ENCODE data around the gene MAP2K6.

MAP2K6 gene

DNA sequence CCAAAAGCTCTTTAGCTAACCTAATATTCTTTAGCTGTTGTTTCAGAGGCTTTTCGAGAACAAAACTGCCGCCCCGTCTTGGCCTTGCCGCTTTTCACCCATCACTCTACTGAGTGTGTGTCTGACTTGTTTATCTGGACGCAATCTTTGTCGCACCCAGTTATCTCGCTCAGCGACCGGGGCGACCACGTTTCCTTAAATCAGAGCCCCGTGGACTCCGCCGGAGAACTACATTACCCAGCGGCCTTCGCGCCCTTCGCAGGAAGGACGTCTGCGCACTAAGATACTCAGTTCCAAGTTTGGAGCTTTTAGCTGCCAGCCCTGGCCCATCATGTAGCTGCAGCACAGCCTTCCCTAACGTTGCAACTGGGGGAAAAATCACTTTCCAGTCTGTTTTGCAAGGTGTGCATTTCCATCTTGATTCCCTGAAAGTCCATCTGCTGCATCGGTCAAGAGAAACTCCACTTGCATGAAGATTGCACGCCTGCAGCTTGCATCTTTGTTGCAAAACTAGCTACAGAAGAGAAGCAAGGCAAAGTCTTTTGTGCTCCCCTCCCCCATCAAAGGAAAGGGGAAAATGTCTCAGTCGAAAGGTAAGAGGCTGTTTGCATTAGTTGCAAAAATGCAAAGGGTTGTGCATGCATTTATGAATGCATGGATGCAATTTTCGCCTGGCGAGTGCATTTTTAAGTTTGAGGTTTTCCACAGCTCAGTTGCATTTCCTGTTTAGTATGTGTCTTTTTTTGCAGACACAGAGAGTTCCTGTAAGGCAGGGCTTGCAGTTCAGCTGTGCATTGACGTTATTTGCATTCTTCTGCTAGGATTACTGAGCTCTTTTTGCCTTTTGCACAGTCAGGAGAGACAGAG is at the start of gene MAP2K6:
Gene MAP2K6, plus strand, starts transcription at position 290 of the 867 bp plus-strand sequence. Its CDS starts 288 bp downstream, at position 578.
- FAIRE-seq: peak; percentile 89
- DNase-seq (ENCODE audit: insufficient read length, low spot score): peak; percentile 87

DNA sequence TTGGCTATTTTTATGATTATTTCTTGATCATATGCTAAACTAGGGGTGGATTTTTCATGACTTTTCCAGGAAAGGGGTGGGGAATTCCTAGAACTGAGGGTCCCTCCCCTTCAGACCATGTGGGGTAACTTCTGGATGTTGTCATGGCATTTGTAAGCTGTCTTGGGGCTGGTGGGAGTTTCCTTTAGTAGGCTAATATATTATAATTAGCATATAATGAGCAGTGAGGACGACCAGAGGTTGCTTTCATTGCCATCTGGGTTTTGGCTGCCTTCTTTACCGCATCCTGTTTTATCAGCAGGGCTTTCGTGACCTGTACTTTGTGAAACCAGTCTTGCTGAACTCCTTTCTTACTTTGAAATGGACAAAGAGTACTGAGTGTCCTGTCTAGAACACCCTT is 47.2 kb upstream of the MAP2K6 start:
- FAIRE-seq (no peak), DNase-seq (ENCODE audit: insufficient read length, low spot score) (no peak)

DNA sequence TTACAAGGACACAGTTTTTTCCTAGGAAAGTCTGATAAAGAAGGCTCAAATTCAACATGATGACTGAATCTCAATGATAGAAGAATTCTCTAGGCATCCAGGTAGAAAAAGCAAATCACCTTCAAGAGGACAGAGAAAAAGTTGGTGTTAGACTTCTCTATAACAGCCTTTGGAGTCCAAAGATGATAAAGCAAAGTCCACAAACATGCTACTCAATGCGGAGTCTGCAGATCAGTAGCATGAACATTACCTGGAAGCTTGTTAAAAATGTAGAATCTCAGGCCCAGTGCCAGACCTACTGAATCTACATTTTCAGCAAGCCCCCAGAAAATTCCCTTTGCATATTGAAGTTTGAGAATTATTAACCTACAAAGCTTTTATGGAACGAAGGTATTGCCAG is 41.4 kb upstream of the MAP2K6 start:
- FAIRE-seq: no peak
- DNase-seq (ENCODE audit: insufficient read length, low spot score): no peak

DNA sequence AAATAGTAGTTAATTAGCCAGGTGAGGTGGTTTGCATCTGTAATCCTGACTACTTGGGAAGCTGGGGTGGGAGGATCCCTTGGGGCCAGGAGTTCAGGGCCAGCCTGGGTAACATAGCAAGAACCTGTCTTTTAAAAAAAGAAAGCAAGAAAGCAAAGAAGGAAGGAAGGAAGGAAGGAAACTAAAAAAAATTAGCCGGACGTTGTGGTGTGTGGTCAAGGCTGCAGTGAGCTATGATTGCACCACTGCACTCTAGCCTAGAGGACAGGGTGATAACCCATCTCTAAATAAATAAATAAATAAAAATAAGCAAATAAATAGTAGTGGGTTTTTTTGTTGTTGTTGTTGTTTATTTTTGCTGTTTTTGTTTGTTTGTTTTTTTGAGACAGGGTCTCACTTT is 39.3 kb upstream of the MAP2K6 start:
- FAIRE-seq: no peak

DNA sequence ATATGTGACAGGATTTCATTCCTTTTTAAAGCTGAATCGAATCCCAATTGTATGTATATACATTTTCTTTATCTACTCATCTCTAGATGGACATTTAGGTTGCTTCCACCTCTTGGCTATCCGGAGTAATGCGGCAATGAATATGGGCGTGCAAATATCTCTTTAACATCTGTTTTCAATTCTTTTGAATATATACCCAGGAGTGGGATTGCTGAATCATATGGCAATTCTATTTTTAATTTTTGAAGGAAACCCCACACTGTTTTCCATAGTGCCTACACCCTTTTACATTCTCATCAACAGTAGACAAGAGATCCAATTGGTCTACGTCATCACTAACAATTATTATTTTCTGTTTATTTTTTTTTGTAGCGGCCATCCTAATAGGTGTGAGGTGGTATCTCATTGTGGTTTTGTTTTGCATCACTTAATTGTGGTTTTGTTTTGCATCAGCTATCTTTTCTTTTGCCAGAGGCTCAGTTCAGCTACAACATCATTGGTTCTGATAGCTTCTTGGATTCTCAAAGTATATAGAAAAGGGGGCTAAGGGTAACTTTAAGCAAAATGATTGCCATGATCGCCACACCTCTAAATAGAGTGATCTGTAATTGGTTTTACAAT is 25.6 kb upstream of the MAP2K6 start:
- DNase-seq (ENCODE audit: insufficient read length, low spot score) (no peak), FAIRE-seq (no peak)

More for the DNA sequence above, 39.3 kb upstream of the MAP2K6 start:
- no peak for DNase-seq (ENCODE audit: insufficient read length, low spot score)

DNA sequence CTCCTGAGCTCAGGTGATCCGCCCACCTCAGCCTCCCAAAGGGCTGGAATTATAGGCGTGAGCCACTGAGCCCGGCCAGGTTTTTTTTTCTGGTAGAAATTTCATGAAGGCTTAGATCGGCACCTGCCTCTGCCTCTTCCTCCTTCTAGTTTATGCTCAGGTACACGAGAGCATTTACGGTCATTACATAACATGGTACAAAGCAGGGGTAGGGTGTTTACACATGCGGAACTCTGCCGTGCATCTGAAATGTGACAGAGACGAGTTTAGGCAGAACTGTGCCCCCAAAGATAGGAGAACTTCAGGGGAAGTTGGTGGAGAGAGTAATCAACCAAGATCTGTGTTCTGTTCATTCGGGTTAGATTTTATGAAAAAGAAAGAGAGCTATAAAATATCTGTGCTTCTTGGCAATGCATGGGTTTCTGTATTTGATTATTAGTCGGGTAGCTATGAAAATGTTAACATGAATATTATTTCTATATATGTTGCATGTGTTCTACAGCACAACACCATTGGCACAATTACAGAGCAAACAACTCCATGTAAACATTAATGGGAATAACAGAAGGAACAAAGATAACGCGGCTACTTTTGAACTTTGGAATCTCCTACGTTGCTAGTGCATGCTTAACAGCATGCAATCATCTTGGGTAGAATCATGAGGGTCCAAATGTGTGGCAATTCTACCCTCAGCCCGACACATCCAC is 23.5 kb upstream of the MAP2K6 start:
- DNase-seq (ENCODE audit: insufficient read length, low spot score) (no peak), FAIRE-seq (no peak)

DNA sequence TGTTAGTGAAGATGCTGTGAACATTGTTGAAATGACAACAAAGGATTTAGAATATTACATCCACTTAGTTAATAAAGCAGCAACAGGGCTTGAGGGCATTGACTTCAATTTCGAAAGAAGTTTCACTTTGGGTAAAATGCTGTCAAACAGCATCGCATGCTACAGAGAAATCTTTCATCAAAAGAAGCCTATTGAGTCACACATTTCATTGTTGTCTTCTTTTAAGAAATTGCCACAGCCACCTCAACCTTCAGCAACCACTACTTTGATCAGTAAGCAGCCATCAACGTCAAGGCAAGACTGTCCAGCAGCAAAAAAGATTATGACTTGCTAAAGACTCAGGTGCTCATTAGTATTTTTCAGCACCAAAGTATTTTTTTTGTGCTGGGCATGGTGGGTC is 13.2 kb upstream of the MAP2K6 start:
- FAIRE-seq: no peak

DNA sequence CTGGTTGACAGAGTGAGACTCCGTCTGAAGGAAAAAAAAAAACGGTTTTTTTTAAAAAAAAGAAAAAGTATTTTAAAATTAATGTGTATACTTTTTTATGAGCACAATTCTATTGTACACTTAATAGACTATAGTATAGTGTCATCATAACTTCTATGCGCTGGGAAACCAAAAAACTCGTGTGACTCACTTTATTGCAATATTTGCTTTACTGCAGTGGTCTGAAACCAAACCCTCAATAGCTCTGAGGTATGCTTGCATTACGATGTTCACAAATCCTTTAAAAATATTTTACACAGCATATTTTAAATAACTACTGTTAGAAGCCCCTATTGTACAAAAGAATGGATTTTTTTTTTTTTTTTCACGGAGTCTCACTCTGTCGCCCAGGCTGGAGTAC is 12.4 kb upstream of the MAP2K6 start:
- FAIRE-seq: no peak
- DNase-seq (ENCODE audit: insufficient read length, low spot score): no peak

More for the DNA sequence above, 13.2 kb upstream of the MAP2K6 start:
- no peak for DNase-seq (ENCODE audit: insufficient read length, low spot score)

DNA sequence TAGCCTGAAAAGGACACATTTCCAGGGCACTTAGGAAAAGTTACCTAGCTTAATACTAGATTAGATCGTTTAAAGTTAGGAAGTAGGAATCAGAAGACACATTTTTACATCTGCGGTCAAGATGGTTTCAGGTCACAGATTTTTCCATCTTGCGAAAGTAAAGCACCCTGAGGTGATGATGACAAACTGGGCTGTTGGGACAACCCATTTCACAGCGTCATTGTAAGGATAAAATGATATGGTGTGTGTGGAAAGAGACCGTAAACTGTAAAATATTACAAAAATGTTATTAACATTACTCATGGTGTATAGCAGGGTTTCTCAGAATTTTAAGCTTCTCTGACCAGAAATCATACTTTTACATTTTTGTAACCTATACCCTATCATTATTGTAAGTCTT is 10.1 kb upstream of the MAP2K6 start:
- FAIRE-seq (peak; percentile 49), DNase-seq (ENCODE audit: insufficient read length, low spot score) (no peak)

DNA sequence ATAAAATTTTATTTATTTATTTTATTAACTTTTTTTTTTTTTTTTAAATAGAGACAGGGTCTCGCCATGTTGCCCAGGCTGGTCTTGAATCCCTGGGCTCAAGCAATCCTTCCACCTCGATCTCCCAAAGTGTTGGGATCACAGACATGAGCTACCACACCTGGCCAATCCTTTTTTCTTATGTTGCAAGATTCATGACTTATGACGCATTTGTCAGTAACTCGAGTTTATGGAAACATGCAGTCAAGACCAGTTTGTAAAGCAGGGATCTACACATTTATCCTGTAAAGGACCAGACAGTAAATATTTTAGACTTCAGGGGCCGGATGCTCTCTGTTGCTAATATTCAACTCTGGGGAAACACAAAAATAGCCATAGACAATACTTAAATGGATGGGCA is 9.4 kb upstream of the MAP2K6 start:
- no peak for DNase-seq (ENCODE audit: insufficient read length, low spot score)
- FAIRE-seq: no peak

DNA sequence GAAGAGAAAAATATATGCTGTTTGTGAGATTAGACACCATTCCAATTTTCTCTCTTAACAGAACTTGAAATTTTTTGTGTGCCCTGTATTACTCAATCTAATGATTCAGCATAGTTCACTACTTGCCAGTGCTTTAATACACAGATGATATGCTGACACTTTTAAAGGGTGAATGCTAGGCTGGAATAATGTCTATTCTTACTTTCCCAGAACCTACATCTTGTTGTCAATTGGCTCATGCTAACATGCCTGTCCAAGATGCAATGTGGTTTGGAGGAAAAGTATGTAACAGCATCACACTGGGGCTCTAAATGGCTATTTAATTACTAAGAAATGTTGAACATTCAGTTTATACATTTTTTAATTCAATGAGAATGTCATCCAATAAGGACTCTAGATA is 7.6 kb upstream of the MAP2K6 start:
- FAIRE-seq (no peak), DNase-seq (ENCODE audit: insufficient read length, low spot score) (no peak)

DNA sequence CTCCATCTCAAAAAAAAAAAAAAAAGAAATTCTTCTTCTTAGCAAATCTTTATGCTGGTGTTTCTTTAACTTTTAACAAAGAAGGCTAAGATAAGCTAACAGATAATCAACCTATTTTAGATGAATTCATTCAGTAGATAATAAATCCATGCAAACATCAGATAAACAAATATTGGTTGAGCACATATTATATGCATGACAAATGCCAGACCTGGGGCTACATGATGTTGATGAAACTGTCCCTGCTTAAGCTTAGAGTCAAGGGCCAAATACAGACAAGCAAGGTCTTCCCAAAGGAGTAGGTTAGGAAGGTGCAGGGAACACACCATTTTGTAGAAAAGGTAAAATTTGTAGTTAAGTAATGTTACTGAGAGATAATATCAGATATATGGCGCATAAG is 6.7 kb upstream of the MAP2K6 start:
- no peak for DNase-seq (ENCODE audit: insufficient read length, low spot score)
- no peak for FAIRE-seq

DNA sequence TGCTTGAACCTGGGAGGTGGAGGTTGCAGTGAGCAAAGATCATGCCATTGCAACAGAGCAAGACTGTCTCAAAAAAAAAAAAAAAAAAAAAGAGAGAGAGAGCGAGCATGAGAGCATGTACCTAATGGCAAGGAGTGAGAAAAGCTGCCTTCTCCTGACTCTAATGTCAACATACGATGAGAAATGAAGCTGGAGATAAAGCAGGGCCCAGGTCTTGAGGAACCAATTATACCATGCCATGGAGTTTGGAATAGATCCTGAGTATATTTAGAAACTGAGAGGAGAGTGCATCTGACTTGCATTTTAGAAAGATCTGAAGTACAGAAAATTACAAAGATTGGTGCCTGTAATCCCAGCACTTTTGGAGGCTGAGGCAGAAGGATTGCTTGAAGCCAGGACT is 3.8 kb upstream of the MAP2K6 start:
- FAIRE-seq: no peak
- DNase-seq (ENCODE audit: insufficient read length, low spot score): no peak

DNA sequence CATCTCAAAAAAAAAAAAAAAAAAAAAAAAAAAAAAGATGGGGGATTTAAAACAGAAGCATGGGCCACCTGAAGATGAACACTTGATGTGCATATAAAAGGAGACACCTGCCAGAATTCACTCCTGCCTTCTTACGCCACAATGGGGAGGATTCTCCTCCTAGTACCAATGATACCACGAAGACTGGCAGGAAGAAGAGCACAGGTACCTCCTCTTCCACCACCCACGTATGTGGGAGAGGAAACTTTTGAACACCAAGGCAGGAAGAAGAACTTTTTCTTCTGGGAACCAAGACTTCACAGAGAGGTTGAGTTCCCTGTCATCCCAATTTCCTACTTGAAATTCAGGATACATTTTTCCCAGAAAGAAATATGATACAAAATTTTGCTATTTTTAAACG is 2.7 kb upstream of the MAP2K6 start:
- no peak for FAIRE-seq
- DNase-seq (ENCODE audit: insufficient read length, low spot score): no peak

DNA sequence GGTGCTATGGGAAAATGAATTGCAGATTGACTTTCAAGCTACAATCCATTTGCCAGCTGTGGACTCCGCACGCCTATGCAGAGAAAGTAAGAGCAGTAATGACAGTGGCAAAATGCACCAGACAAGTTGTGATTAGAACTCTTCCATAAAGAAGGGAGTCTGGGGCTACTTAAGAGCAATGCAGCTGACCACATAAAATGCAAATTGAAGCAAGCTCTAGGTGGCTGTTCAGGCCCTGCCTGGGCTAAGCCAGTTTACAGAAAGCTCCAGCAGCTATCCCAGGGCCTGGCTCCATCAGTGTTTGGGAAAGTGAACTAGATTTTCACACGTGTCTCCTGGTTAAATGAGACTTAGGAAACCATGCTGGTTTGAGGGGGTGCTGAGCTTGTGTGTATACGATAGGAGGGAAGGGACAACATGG is 2.2 kb upstream of the MAP2K6 start:
- FAIRE-seq (no peak), DNase-seq (ENCODE audit: insufficient read length, low spot score) (no peak)

DNA sequence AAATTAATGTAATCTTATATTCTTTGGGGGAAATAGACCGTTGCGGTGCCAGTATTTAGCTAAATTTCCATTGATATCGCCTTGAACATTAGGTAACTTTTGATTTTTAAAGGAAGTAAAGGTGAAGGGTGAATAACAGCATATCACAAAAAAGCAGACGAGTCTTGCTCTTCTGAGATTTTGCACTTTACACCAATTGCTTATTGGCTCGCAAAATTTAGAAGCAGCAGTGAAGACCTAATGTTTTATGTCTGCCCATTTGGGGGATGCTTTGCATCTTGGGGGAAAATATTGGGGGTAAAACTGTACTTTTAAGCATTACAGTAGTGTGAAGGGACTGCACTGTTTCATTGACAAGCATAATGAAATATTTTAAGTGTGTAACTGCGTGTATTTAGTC is 934 bp downstream of the MAP2K6 start:
- FAIRE-seq (no peak), DNase-seq (ENCODE audit: insufficient read length, low spot score) (no peak)

DNA sequence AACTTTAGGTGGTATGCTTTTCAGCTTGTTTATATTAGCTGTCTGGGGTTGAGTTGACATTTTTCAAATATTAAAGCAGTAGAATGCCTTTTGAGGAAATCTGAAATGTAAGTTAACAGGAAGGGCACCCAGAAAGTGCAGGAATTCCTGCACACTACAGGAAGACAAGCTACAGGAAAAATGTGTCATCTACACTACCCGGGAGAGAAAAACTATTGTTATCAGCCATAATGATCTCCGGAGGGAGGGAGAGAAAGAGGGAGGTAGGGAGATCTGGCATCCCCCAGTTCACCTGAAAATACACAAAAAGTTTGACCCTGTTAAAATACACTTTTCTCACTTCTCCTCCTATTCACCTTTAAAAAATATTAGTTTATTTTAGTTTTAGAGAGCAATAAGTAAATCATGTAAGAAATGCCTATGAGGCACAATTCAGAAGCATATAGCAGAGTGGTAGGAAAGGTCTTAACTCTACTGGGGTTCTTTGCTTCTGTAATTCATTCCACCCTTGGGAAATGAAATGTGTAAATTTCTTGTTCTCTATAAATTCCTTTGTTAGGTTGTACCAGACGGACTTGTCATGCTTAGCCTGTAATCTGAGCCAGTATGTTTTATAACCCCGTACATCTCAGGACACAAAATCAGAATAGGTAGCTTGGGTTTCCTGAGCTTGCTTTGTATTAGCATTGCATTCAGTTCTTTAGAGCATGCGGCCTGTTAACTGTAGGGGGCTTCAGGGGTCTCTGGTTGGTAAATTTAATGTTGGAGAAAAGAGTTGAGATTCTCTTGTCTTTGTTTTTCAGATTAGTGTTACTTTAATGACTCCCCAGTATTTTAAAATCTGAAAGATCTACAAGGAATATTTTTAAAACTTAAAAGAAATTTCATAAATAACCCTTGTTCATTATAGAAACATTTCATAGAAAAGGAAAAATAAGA is 3.3 kb downstream of the MAP2K6 start:
- FAIRE-seq (peak; percentile 62), DNase-seq (ENCODE audit: insufficient read length, low spot score) (no peak)

DNA sequence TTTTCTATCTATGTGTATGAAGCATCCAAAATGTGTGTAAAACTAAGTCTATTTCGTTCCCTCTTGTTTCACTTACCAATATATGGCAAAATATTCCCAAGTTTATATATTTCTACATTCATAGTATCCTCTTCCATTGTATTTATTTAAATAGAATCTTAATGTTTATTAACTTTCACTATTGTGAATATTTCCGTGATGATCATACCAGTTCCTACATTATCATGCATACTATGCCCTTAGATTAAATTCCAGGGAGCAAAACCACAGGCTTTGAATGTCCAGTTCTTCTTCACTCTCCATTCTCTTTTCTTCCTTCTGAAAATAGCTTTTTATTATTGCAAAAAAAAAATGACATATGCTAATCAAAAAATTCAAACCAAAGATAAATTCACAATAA is 4.0 kb downstream of the MAP2K6 start:
- FAIRE-seq (no peak), DNase-seq (ENCODE audit: insufficient read length, low spot score) (no peak)

DNA sequence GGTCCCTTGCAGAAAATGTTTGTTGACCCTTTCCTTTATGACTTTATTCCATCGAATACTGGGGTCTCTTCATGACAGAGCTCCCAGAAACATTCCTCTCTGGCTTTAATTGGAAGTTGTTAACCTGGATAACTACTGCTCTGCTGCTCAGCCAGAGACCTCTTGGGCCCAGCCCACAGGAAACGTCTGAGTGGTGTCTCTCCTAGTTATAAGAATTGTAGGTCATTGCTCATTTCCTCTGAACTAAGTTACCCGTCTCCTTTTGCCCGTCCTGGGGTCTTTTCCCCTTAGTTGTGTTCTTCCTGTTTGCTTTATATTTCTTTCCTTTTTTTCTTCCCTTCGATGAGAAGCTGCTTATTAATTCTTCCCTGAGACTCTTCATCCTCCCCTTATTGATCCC is 9.0 kb downstream of the MAP2K6 start:
- DNase-seq (ENCODE audit: insufficient read length, low spot score) (no peak), FAIRE-seq (no peak)

DNA sequence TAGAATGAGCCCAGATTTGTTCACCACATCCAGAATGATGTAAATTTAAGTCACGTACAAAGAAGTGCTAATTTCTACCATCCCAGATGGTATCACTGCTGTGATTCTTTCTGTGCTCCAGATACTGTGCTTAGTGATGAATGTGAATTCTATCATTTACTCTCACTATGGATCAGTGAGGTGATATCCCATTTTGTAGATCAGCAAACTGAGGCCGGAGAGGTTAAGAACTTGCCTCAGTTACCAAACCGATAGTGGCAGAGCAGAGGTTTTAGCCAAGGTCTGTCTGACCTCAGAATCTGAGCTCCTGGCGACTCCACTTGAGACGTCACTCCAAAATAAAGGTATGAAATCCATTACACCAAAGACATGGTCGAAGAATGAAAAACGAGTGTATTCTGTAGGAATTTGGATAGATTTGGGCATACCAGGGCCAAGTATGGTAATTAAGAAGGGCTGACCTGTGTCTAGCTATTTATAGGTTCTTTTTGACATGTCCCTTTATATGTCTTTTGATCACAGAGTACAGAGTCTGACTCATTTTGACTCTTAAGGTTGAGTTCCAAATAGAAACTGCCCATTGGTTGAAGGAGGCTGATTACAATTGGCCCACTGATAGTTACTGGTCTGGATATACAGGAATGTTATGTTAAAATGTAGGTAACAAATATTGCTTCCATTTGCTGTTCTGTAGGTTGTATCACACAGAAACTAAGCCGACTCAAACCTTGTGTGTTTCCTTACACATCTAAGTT is 10.0 kb downstream of the MAP2K6 start:
- FAIRE-seq: no peak
- DNase-seq (ENCODE audit: insufficient read length, low spot score): no peak

All from HTR-8/SVneo (cell line).